Mononuclear cell (primary cell): Measurements from ENCODE around the gene XPO5. TPM values are rescaled to one million over a fixed set of nuclear protein-coding genes. Genes with fewer than 3 reads are reported as not detected.
"Not testable (repeated sequence)": the region's sequence is repeated elsewhere in the genome, so short reads cannot be mapped to it uniquely, and the experiment has no call there.

ENCODE experiments used
- H3K27me3 ChIP-seq: 2 replicates; pipeline ENCODE4 v1.6.0; 2011; ENCODE audit warnings: low read length, control low read depth; ENCODE audit not compliant: insufficient read depth
- H3K4me1 ChIP-seq: 2 replicates; pipeline ENCODE4 v1.5.1; 2011; ENCODE audit warnings: mild to moderate bottlenecking, low read length, control low read depth; ENCODE audit not compliant: insufficient read depth
- H3K4me3 ChIP-seq: 2 replicates; pipeline ENCODE4 v1.5.1; 2011; ENCODE audit warnings: mild to moderate bottlenecking, low read length, moderate library complexity
- H3K9me3 ChIP-seq: 2 replicates; pipeline ENCODE4 v1.5.1; 2011; ENCODE audit warnings: low read depth, mild to moderate bottlenecking, control low read depth, low read length
- total RNA-seq: library from RNA; depleted of rRNA; stranded (reverse); fragments of >200 nt; gene quantifications from one replicate; pipeline ENCODE4 v1.2.3, GENCODE V29; 2012

XPO5 gene
- total RNA-seq, 1 donor: 17.3 TPM

DNA sequence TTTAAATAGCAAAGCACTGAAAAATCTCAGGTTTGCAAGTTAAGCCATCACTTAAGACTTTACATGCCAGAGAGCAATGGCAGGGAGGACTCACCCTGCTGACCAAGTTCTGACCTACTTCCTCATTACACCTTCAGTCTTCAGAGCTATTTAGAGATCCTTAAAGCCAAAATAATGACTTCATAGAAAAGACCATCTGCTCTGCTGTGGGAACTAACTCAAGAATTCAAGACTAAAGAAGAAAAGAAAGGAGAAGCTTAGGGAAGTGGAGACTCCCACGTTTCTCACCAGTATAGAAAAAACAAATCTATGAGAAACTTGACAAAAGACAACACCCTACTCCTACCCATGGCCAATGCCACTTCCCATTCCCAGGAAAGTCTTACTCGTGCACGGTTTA, 28.6 kb downstream of the XPO5 start:
- no peaks in the 10 kb centered on the region for H3K4me1 ChIP-seq
- no peak overlapping the region for H3K4me3 ChIP-seq
- no peaks in the 10 kb centered on the region for H3K27me3 ChIP-seq
- H3K9me3 ChIP-seq: no peaks in the 10 kb centered on the region

- Histone ChIP-seq H3K4me1 (no peaks in the 10 kb centered on the region), H3K27me3 (no peaks in the 10 kb centered on the region), H3K9me3 (no peaks in the 10 kb centered on the region), H3K4me3 (no peak overlapping the region)
Measured at GRCh38 chr6:43544461-43544860, 31.4 kb downstream of the XPO5 start.

DNA sequence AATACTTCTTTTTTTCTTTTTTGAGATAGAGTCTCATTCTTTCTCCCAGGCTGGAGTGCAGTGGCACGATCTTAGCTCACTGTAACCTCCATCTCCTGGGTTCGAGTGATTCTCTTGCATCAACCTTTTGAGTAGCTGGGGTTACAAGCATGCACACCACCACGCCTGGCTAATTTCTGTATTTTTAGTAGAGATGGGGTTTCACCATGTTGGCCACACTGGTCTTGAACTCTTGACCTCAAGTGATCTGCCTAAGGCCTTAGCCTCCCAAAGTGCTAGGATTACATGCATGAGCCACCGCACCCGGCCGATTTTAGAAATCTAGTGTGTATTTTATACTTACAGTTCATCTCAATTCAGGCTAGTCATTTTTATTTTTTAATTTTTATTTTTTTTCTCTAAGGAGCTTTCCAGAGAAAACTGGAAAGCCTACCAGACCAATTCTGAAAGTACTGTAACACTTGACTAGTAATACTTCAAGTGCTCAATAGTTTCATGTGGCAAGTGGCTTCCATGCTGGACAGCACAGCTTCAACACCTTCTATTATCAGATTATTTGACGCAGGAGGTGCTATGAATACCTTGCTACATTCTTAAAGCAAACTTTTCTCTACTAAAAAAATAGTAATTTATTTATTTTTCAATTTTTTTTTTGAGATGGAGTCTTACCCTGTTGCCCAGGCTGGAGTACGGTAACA, 33.9 kb downstream of the XPO5 start:
- H3K27me3 ChIP-seq: no peaks in the 10 kb centered on the region
- no peak overlapping the region for H3K4me3 ChIP-seq
- H3K4me1 ChIP-seq: no peaks in the 10 kb centered on the region
- no peaks in the 10 kb centered on the region for H3K9me3 ChIP-seq

- no peaks in the 10 kb centered on the region for H3K4me1 ChIP-seq
- H3K9me3 ChIP-seq: no peaks in the 10 kb centered on the region
- no peaks in the 10 kb centered on the region for H3K27me3 ChIP-seq
- no peak overlapping the region for H3K4me3 ChIP-seq
Measured at GRCh38 chr6:43540507-43540906, 35.3 kb downstream of the XPO5 start.

DNA sequence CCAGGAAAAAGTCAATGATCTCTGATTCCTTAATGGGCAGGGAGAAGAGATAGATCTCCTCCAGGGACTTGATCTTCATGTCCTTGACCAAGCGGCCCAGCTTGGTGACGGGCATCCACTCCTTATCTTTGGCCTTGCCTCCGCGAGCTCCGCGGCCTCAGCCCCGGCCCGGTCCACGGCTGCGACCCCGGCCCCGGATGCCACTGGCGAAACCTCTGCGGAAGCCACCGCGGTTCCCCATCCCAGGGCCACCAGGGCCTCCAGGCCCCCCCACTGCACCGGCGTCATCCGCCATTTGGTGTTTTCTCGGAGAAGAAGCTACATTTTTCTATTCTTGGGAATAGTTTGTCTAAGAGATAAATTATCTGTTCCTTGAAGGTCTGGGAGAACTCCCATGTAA, 36.4 kb downstream of the XPO5 start:
- not testable (repeated sequence) for H3K4me1 ChIP-seq, H3K9me3 ChIP-seq, H3K4me3 ChIP-seq, H3K27me3 ChIP-seq

GRCh38 chr6:43538986-43539385, 36.9 kb downstream of the XPO5 start:
- not testable (repeated sequence) for H3K4me1 ChIP-seq, H3K9me3 ChIP-seq, H3K4me3 ChIP-seq, H3K27me3 ChIP-seq

DNA sequence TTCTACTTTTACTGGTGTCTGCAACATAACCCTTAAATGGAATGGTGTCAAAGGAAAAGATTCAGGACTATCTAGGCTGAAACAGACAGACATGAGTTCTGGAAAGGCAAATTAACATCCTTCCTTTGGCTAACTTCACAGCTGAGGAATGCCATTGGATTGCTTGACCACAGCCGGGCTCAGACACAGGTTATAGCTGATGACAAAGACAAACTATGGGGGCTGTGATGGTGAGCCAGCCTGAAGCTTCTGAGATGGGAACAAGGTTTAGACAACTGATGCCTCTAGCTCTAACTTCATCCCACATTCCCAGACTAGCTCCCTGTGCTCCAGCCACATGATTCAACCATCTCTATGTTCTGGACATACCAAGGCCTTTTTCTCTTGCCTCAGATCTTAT, 43.6 kb downstream of the XPO5 start:
- H3K4me3 ChIP-seq: no peak overlapping the region
- no peaks in the 10 kb centered on the region for H3K4me1 ChIP-seq
- H3K9me3 ChIP-seq: no peaks in the 10 kb centered on the region

GRCh38 chr6:43524483-43524961, 51.3 kb downstream of the XPO5 start:
- no peaks in the 10 kb centered on the region for H3K27me3 ChIP-seq
- H3K9me3 ChIP-seq: no peaks in the 10 kb centered on the region
- no peaks in the 10 kb centered on the region for H3K4me1 ChIP-seq
- H3K4me3 ChIP-seq: no peak overlapping the region

More for the DNA sequence above, 43.6 kb downstream of the XPO5 start:
- H3K27me3 ChIP-seq: no peaks in the 10 kb centered on the region

GRCh38 chr6:43523284-43523683, 52.6 kb downstream of the XPO5 start:
- no peak overlapping the region for H3K4me3 ChIP-seq

DNA sequence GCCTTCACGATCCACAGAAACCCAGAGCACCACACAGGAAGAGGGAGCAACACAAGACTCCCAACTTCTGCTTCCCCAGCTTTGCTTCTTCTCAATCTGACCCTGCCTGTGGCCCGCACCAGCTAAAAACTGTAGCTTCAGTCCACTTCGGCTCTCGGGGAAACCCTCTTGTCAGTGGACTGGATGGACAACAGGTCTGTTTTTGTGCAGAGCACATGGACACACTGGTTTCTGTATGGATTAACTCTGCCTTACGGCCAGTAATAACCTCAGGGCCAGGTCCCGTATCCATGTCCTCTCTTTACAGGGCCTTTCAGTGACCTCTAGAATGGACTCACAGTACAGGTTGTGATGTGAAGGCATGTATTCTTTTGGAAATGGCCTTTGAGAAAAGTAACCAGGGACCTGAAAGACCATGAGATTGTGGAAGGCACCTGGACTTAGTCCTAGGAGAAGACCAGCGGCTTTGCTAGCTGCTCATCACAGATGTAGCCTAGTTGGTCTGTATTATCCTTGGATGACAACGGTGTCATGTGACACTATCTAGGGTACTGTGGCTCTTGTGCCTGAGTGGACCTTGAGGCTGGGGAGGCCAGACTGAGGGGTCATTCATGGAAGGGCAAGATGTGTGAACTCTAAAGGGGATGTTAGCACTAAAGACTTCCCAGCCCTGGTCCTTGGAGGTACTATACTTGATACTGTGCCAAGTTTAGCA, 53.1 kb downstream of the XPO5 start:
- no peaks in the 10 kb centered on the region for H3K9me3 ChIP-seq
- H3K4me1 ChIP-seq: peaks cover 11% of the 10 kb centered on the region
- no peaks in the 10 kb centered on the region for H3K27me3 ChIP-seq
- no peak overlapping the region for H3K4me3 ChIP-seq

More at GRCh38 chr6:43523284-43523683, 52.6 kb downstream of the XPO5 start:
- no peaks in the 10 kb centered on the region for H3K9me3 ChIP-seq
- no peaks in the 10 kb centered on the region for H3K27me3 ChIP-seq
- peaks cover 6% of the 10 kb centered on the region for H3K4me1 ChIP-seq

- peaks cover 16% of the 10 kb centered on the region for H3K4me1 ChIP-seq
- no peaks in the 10 kb centered on the region for H3K9me3 ChIP-seq
- H3K27me3 ChIP-seq: no peaks in the 10 kb centered on the region
- no peak overlapping the region for H3K4me3 ChIP-seq
Measured at GRCh38 chr6:43521836-43522235, 54.0 kb downstream of the XPO5 start.

DNA sequence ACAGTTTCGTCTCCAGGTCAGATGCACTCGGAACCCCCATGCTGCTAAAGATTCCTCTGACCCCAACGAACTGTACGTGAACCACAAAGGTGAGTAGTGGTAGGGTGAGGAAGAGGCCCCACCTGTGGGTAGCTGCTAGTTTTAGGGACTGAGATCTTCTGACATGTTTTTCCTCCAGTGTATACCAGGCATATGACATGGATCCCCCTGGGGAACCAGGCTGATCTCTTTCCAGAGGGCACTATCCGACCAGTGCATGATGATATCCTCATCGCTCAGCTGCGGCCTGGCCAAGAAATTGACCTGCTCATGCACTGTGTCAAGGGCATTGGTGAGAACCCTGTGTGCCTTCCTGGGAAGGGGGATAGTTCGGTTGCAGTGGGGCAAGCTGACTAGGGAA, 55.7 kb downstream of the XPO5 start:
- H3K4me1 ChIP-seq: peaks cover 29% of the 10 kb centered on the region
- H3K9me3 ChIP-seq: no peaks in the 10 kb centered on the region
- H3K27me3 ChIP-seq: no peaks in the 10 kb centered on the region
- H3K4me3 ChIP-seq: no peak overlapping the region

- H3K4me3 ChIP-seq: peak overlapping the region; percentile 85
- no peaks in the 10 kb centered on the region for H3K27me3 ChIP-seq
Measured at GRCh38 chr6:43517505-43518357, 58.1 kb downstream of the XPO5 start.

GRCh38 chr6:43516697-43517504, 58.9 kb downstream of the XPO5 start, which contains the start of the genes POLR1C and YIPF3:
TSS of gene POLR1C (plus strand) at chr6:43517089. CDS start at chr6:43517110, 21 bp downstream.
TSS of gene YIPF3 (minus strand) at chr6:43516926. CDS start at chr6:43516807, 119 bp downstream.
- Histone ChIP-seq H3K27me3 (no peaks in the 10 kb centered on the region), H3K4me3 (peak within 1 kb of the TSS; percentile 85), H3K4me1 (peaks cover 37% of the 10 kb centered on the region), H3K9me3 (no peaks in the 10 kb centered on the region)

More at GRCh38 chr6:43517505-43518357, 58.1 kb downstream of the XPO5 start:
- Histone ChIP-seq H3K9me3 (no peaks in the 10 kb centered on the region), H3K4me1 (peaks cover 37% of the 10 kb centered on the region)
